ENCODE measurements around the gene SGIP1. TPM values are rescaled to one million over a fixed set of nuclear protein-coding genes. Genes with fewer than 3 reads are reported as not detected.

SGIP1 gene
- total RNA-seq, 1 donor from 2014 or later, result 6.9 TPM

DNA sequence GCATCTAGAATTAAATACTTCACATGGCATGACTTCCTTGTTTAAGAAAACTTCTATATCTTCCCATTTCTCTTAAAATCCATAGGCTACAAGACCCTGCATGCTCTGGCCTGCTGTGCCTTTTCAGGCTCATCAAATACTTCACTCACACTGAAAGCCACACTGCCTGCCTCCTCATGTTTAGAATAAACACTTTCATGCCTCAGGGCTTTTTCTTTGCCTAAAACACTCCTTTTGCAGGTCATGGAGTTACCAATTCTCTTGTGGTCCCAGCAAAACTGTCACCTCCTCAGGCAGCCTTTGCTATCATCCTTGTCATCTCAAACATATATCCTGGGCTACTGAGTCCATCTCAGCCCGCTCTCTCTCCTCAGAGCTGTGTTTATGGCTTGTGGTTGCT is 5.5 kb downstream of the SGIP1 start:
- no peak overlapping the region for H3K4me3 ChIP-seq (ENCODE audit: low read depth, low read length)
- TF ChIP-seq, protein P1, sequence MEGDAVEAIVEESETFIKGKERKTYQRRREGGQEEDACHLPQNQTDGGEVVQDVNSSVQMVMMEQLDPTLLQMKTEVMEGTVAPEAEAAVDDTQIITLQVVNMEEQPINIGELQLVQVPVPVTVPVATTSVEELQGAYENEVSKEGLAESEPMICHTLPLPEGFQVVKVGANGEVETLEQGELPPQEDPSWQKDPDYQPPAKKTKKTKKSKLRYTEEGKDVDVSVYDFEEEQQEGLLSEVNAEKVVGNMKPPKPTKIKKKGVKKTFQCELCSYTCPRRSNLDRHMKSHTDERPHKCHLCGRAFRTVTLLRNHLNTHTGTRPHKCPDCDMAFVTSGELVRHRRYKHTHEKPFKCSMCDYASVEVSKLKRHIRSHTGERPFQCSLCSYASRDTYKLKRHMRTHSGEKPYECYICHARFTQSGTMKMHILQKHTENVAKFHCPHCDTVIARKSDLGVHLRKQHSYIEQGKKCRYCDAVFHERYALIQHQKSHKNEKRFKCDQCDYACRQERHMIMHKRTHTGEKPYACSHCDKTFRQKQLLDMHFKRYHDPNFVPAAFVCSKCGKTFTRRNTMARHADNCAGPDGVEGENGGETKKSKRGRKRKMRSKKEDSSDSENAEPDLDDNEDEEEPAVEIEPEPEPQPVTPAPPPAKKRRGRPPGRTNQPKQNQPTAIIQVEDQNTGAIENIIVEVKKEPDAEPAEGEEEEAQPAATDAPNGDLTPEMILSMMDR (conservative IDR thresholded peaks at IDR 0.05; ENCODE audit: low read depth, low read length), result no peak
- DNase-seq (ENCODE audit: low read depth), result no peak

DNA sequence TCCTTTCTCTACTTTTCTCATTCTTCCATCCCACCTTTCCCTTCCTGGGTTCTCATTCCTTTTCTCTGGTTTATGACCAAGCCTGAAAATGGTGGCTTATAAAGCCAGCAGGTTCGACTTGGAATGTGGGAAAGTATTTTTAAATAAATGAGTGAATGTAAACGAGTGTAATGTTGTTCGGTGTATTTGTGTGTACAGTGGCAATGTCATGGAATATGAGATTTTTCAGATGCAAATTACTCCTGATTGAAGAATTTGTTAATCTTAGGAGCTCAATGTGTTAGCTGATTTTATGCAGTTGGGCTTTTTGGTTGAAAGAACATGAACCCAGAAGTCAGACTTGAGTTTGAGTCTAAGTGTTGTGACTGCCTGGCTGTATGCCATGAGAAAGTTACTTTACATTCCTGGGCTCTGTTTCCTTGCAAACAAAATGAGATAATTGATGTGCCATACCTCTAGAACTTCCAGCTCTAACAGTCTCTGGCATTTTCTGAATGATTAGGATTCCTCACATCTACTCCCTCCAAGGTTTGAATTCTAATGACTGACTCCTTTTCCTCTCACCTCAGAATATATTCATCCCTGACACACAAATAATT is 6.6 kb downstream of the SGIP1 start:
- DNase-seq (ENCODE audit: low read depth), result peak; percentile 77
- H3K4me3 ChIP-seq (ENCODE audit: low read depth, low read length), result no peak overlapping the region
- TF ChIP-seq, protein P1 (conservative IDR thresholded peaks at IDR 0.05; ENCODE audit: low read depth, low read length), result no peak

DNA sequence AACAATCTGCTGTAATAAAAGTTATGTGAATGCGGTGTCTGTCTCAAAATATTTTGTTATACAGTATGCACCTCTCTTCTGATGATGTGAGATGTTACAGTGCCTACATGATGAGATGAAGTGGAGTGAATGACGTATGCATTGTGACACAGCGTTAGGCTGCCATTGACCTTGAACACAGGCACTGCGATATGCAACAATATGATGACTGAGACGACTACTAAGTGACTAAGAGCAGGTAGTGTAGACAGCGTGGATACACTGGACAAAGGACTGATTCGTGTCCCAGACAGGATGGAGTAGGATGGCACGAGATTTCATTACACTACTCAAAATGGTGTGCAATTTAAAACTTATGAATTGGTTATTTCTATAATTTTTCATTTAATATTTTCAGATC is 8.4 kb downstream of the SGIP1 start:
- DNase-seq (ENCODE audit: low read depth), result no peak
- no peak overlapping the region for H3K4me3 ChIP-seq (ENCODE audit: low read depth, low read length)
- TF ChIP-seq, protein P1 (conservative IDR thresholded peaks at IDR 0.05; ENCODE audit: low read depth, low read length), result no peak

DNA sequence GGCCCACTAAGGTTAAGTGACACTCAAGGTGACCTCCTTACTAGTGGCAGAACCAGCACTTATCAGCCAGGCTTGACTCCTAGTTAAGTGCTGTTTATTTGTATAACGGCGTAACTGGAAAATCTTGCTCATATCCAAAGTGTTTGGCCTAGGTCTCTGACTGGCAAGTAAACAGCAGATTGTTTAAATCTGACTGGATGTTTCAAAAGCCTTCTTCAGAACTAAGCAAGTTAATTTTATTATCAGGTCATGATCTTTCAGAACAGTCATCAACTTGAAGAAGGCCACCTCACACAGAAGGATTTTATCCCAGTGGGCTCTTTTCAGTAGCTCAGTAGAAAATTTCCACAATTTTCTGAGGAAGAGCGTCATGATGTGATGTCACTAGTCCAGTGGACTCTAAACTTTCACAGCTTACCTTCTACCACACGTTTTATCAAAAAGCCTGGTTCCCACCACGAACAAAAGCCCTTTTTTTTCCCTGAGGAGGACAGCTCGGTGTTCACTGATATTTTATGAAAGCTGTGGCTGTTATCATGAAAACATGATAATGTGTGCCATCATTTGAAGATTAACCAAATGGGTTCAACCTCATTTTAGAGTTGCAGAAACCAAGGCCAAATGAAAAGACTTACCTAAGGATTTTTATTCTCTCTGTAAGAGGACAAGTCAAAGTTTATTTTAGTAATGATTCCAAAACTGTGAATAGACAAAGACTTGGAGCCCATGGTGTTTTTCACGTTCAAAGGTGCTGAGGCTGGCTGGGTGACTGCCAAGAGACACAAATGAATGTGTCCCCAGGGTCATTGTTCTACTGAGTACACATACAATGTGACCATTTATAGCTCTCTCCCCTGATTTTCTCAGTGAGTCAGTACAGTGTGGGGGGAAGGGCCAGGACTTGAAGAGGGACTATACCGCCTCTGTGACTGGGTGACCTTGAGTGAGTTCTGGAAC is 9.1 kb downstream of the SGIP1 start:
- TF ChIP-seq, protein P1 (conservative IDR thresholded peaks at IDR 0.05; ENCODE audit: low read depth, low read length), result no peak
- no peak for DNase-seq (ENCODE audit: low read depth)
- no peak overlapping the region for H3K4me3 ChIP-seq (ENCODE audit: low read depth, low read length)

DNA sequence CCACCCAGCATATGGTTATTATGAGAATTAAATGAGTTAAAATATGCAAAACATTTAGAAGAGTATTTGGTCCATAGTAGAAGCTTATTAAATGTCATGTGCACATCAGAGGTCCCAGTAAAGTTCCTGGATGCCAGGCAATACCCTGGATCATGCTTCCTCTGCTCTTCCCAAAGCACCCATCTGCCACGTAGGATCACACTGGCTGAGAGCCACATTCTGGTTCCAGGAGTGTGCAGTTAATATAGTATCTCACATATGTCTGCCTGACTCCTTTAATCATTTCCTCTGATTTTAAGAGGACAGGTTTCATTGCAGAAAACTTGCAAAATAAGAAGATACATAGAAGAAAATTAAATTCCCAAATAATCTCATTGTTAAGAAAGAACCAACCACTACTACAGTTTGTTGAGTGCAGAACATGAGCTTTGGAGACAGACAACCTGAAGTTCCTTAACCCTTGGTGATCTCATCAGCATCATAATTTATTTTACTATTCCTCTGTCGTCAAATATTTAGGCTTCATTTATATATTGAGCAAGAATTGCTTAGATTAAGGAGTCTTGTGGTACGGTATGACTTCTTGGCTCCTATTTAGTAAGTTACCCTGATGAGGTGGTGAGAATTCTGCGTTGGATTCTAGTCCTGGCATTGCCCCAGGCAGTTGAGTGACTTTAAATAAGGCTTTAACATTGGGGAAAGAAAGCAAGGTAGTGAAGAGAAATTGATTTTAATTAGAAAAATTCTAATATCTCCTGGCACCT is 12.3 kb downstream of the SGIP1 start:
- no peak overlapping the region for H3K4me3 ChIP-seq (ENCODE audit: low read depth, low read length)
- TF ChIP-seq, protein P1 (conservative IDR thresholded peaks at IDR 0.05; ENCODE audit: low read depth, low read length), result no peak
- DNase-seq (ENCODE audit: low read depth), result no peak

DNA sequence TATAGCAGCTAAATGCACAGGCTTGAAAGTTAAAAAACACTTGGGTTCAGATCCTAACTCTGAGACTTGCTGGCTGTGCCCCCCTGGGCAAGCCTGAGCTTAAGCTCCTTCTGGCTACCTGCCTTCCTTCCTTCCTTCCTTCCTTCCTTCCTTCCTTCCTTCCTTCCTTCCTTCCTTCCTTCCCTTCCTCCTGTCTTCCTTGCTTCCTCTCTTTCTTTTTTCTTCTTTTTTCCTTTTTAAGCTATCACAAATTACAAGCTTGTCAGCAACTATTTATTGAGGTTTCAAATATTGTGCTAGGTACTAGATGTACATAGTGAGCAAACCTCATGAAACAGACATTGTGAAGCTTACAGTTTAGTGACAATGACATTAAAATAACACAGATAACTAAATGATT is 15.1 kb downstream of the SGIP1 start:
- TF ChIP-seq, protein P1 (conservative IDR thresholded peaks at IDR 0.05; ENCODE audit: low read depth, low read length), result no peak
- no peak for DNase-seq (ENCODE audit: low read depth)
- no peak overlapping the region for H3K4me3 ChIP-seq (ENCODE audit: low read depth, low read length)
